GM21360 (cell line): ENCODE results near the gene ATP5PO.

Source experiments
- ATAC-seq: cut with Tn5 transposase; IDR thresholded peaks from one replicate; pipeline ENCODE4 v1.9.1; 2021; ENCODE audit warnings: mild to moderate bottlenecking, moderate library complexity; ENCODE audit not compliant: unreplicated experiment

The ATP5PO gene

GRCh38 chr21:33901412-33902288, 14.0 kb downstream of the ATP5PO start:
- no peak for ATAC-seq

- no peak for ATAC-seq
Measured at GRCh38 chr21:33899199-33899598, 16.4 kb downstream of the ATP5PO start.

GRCh38 chr21:33898586-33898985, 17.0 kb downstream of the ATP5PO start:
- no peak for ATAC-seq

GRCh38 chr21:33897739-33898138, 17.9 kb downstream of the ATP5PO start:
- ATAC-seq: no peak

GRCh38 chr21:33897098-33897497, 18.5 kb downstream of the ATP5PO start:
- ATAC-seq: no peak

GRCh38 chr21:33896691-33897090, 18.9 kb downstream of the ATP5PO start:
- ATAC-seq: no peak

- no peak for ATAC-seq
Measured at GRCh38 chr21:33895356-33895755, 20.2 kb downstream of the ATP5PO start.

- ATAC-seq: no peak
Measured at GRCh38 chr21:33894736-33895288, 20.8 kb downstream of the ATP5PO start.

GRCh38 chr21:33893917-33894316, 21.7 kb downstream of the ATP5PO start:
- no peak for ATAC-seq

- no peak for ATAC-seq
Measured at GRCh38 chr21:33892853-33893252, 22.8 kb downstream of the ATP5PO start.

- no peak for ATAC-seq
Measured at GRCh38 chr21:33890187-33890586, 25.4 kb downstream of the ATP5PO start.

GRCh38 chr21:33886321-33886720, 29.3 kb downstream of the ATP5PO start:
- no peak for ATAC-seq

- ATAC-seq: no peak
Measured at GRCh38 chr21:33885172-33885514, 30.5 kb downstream of the ATP5PO start.

GRCh38 chr21:33884376-33885171, 31.0 kb downstream of the ATP5PO start:
- no peak for ATAC-seq

- no peak for ATAC-seq
Measured at GRCh38 chr21:33883118-33883517, 32.5 kb downstream of the ATP5PO start.

- no peak for ATAC-seq
Measured at GRCh38 chr21:33881689-33882440, 33.7 kb downstream of the ATP5PO start.

GRCh38 chr21:33880626-33881025, 35.0 kb downstream of the ATP5PO start:
- no peak for ATAC-seq

GRCh38 chr21:33878824-33879223, 36.8 kb downstream of the ATP5PO start:
- no peak for ATAC-seq

- no peak for ATAC-seq
Measured at GRCh38 chr21:33875026-33875695, 40.4 kb downstream of the ATP5PO start.

- no peak for ATAC-seq
Measured at GRCh38 chr21:33874161-33874560, 41.4 kb downstream of the ATP5PO start.
